GM18867 (cell line): Measurements from ENCODE around the gene CARD19.

ENCODE experiments used
- ATAC-seq: cut with Tn5 transposase; IDR thresholded peaks from one replicate; pipeline ENCODE4 v1.9.1; 2021; ENCODE audit warnings: mild to moderate bottlenecking, moderate library complexity; ENCODE audit not compliant: unreplicated experiment

Gene CARD19

DNA sequence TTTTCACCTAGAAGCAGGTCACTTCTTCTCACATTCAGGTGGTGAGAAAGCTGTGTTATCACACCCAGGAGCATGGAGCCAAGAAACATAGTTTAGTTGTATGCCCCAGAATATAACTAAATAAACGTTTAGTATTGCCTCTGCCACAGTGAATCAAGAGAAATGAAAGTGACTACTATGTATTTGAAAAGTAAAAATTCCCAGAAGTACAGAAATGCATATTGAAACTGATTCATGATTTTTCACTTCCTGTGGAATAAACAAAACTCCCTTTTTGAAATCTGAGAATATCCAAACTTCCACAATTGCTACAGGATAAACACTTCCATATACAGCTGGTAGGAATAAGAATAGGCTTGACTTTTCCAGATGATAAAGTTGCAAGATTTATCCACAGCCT, 53.3 kb downstream of the CARD19 start:
- no peak for ATAC-seq

DNA sequence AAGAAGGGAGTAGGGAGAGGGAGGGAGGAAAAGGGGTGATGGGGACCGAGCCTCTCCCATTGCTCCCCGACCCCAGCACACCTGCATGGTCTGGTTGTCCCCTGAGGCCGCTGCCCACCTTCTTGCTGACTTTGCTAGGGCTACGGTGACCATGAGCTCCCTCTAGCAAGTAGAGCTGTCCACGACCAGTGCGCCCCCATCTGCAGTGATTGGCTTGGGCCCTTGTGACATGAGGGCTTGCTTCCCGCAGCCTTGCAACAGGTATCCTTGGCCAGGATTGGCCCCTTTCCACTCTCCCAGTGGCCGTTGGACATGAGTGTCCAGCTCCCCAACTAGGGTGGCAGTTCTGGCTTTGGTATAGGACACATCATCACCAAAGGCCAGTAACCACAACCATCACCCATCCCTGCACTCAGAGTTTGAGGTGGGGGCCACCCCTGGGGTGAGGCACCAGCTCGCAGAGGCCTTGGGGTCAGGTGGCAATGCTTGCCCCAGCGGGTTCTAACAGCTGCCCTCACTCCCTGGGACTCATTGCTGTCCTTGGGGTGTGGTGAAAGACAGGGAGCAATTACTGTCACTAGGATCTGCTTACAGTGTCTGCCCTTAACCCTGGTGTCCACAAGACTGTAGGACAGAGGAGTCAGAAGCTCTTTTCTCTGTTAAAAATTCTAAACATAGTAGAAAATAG, 55.2 kb downstream of the CARD19 start:
- ATAC-seq: no peak

DNA sequence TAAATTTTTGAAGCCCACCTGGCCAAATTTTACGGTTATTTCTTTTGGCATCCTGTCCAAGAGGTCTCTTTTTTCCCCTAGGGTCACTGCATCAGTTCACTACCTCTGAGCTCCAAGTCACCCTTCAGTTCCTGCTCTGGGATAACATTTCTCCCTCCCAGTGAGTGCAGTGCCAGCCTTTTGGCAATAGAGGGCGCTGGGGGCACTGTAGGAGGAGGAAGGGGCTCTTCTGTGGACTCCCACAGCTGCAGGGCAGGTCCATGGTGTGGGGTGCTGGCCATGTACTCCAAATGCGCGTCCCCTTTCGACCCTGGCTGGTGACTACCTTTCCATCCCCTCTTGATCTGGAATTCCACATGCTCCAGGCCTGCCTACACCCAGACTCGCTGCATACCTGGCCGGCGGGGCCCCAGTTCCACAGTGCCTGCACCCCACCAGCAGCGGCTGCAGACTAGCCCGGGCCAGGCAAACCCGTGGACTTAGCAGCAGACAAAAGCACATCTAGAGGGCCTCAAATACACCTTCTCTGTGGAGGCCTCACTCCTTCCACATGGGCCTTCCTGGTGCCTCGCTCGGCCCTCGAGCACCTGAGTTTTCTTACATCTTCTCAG, 58.4 kb downstream of the CARD19 start:
- ATAC-seq: no peak

DNA sequence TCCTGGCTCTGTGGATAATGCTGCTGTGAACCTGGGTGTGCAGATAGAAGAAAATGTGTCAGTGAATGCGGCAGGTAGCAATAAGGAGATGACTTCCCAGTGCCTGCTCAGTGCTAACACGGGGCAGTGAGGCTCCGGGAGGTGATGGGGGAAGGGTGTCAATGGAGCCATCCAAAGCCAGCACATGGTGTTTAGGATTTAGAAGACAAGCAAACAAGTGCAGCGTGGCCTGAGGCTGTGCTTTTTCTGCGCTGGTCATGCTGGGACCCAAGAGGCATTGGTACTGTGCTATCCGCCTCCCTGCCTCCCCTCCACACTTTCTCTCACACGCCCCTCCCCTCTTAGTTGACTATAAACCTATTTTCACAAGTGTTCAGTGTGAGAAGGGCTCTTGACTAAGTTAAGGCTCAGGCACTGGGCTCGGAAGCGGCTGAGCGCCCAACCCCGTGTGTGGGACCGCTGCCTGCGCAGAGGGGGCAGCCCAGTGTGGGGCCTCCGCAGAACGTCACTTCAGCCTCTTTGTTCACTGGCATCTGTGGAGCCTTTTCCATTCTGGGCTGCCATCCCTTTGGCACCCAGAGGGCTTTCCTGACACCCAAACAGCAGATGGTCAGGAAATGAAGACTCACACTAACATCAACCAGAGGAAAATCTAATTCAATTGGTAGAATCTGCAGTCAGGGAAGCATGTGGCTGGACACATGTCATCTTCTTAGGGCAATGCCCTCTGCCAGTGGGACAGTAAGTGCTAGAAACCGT, 59.9 kb downstream of the CARD19 start:
- no peak for ATAC-seq

DNA sequence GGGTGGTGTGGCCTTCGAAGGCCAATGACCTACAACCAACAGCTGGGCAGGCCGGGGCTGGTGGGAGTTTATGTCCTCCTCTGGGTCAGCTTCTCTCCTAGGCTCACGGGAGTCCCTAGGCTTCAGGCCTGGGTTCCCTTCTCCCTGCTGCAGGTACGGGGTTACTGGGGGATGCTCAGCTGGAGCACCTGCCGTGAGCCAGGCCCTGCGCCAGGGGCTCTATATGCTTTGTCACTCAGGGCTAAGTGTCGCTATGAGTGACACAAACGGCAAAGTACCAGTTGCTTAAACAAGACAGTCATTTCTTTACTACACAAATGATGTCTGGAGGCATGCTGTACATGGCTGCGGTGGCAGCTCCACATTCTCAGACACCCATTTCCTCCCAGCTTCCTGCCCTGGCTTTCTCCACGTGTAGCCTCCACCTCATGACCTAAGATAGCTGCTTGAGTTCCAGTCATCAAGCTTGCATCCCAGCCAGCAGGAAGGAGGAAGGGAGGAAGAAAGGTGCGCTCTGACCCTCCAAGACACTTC, 60.5 kb downstream of the CARD19 start:
- no peak for ATAC-seq

DNA sequence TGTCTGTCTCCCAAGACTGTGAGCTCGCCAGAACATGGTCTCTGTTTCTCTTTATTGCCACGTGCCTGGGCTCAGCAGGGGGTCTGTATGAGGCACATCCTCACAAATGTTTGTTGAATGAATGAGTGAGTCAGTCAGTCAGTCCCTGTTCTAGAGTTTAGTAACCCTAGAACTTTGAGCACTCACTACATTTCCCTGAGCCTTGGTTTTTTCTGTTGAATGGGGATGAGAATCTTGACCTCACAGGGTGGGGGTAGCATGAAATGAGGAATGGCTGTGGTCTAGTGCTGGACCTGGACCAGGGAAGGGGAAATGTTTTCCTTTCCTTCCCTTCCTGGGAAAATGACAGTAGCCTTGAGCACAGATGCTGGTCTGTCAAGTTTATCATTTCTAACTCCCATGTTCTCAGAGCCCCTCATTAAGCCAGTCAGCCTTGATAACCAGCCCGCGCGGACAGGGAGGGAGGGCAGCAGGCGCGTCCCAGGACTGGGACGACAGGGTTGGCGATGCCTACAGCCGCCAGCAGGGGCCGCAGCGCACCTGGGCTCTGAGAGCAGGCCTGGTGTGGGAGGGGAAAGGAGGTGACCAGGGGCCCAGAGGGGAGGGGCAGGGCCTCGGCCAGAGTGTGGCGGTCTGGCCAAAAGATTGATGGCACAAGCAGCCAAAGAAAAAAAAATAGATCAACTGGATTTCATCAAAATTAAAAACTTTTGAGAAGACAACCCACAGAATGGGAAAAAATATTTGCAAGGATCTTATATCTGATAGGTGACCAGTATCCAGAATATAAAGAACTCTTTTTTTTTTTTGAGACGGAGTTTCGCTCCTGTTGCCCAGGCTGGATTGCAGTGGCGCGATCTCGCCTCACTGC, 63.8 kb downstream of the CARD19 start:
- peak; percentile 91 for ATAC-seq

DNA sequence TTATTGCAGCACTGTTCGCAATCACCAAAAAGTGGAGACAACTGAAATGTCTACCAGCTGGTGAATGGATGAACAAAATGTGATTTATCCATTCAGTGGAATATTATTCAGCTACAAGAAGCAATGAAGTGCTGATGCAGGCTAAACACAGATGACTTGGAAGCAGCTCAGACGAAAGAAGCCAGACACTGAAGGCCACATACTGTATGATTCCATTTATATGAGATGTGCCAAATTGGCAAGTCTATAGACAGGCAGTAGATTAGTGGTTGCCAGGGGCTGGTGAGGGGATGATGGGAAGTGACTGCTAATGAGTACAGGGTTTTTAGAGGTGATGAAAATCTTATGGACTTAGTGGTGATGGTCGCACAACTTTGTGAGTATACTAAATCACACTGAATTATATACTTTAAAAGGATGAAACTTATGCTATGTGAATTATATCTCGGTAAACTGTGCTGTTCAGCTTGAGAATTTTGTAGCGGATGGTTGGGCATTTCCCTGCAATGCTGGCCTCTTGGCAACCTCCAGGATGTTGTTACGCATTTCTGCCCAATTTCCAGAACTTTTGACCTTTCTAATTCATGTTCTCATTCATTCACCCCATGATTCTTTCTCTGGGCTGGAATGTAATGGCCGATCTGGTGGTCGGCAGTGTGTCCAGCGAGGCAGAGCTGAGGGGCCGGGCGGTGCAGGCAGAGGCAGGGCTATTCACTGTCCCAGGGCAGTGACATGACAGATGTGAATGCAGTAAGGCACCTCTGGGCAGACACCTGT, 66.0 kb downstream of the CARD19 start:
- ATAC-seq: no peak
